Mucosa of descending colon (tissue), 3 donors: Measurements from ENCODE around the gene PPP2CA. TPM values are rescaled to one million over a fixed set of nuclear protein-coding genes. Genes with fewer than 3 reads are reported as not detected.

ENCODE experiments used
- ATAC-seq: fragments of 200-7000 bp; cut with Tn5 transposase; one replicate; pipeline ENCODE4 v1.9.1; 2020; ENCODE audit warnings: mild to moderate bottlenecking, moderate library complexity
- DNase-seq, 3 donors: peaks; one replicate each; pipeline ENCODE4 v3.0.0-alpha.2; 2020
- H3K36me3 ChIP-seq: fragments of 200-600 bp; one replicate; pipeline ENCODE4 v1.8.0; 2021; ENCODE audit warnings: low read depth, mild to moderate bottlenecking
- H3K4me1 ChIP-seq: fragments of 200-600 bp; one replicate; pipeline ENCODE4 v1.8.0; 2021; ENCODE audit warnings: low read depth, mild to moderate bottlenecking
- H3K4me3 ChIP-seq: fragments of 200-600 bp; one replicate; pipeline ENCODE4 v1.8.0; 2021; ENCODE audit warnings: mild to moderate bottlenecking
- H3K9me3 ChIP-seq: fragments of 200-600 bp; one replicate; pipeline ENCODE4 v1.8.0; 2021; ENCODE audit warnings: mild to moderate bottlenecking
- CTCF ChIP-seq: fragments of 200-600 bp; IDR thresholded peaks from one replicate; pipeline ENCODE4 v1.8.0; 2022; ENCODE audit warnings: antibody characterized with exemption, mild to moderate bottlenecking
- intact Hi-C, 2 donors: fragments of 100-400 bp; cut with DNase I in 1 of 2; cut with micrococcal nuclease in 1 of 2; formaldehyde crosslinking; loops; one replicate each; pipeline versions ENCODE4 v1.11.0 to v1.11.1; 2022; cut with DNase I, micrococcal nuclease
- total RNA-seq, 3 donors: library from RNA; stranded (reverse); fragmentation: NEBNext Ultra II Directional in 2 of 3; extraction: Animal tissue kit (Norgen Biotek cat#: 25700) in 2 of 3; gene quantifications; one replicate each; pipeline versions ENCODE4 v1.2.1 to v1.2.4, GENCODE V29; 2021 to 2023
- donor health status: DM: no; HTN: no; CAD: no; lungs with moderate emphysema.
- donor health status: DM: no; HTN: no; CAD: no.
- donor health status: DM: no; HTN: yes; CAD: no.

The PPP2CA gene
- total RNA-seq, 3 donors from 2014 or later: 93.9 to 120 (median 115) TPM

- H3K4me3 ChIP-seq: no peak overlapping the region
- TF ChIP-seq CTCF: no peak
- no peaks in the 10 kb centered on the region for H3K9me3 ChIP-seq
- intact Hi-C loops: no loop called here
- ATAC-seq (no peak), DNase-seq (no peak)
- H3K36me3 ChIP-seq: no peaks in the 10 kb centered on the region
- H3K4me1 ChIP-seq: no peaks in the 10 kb centered on the region
Observed at GRCh38 chr5:134236820-134237219, 10.9 kb upstream of the PPP2CA start.

GRCh38 chr5:134236318-134236717, 10.4 kb upstream of the PPP2CA start:
- TF ChIP-seq CTCF: no peak
- Histone ChIP-seq H3K36me3 (no peaks in the 10 kb centered on the region), H3K4me1 (no peaks in the 10 kb centered on the region), H3K9me3 (no peaks in the 10 kb centered on the region), H3K4me3 (no peak overlapping the region)
- ATAC-seq (no peak), DNase-seq (no peak)
- intact Hi-C loops: no loop called here

GRCh38 chr5:134228624-134229023, 2.8 kb upstream of the PPP2CA start:
- DNase-seq (no peak), ATAC-seq (no peak)
- intact Hi-C loops: no loop called here
- no peak overlapping the region for H3K4me3 ChIP-seq
- no peak for TF ChIP-seq CTCF
- no peaks in the 10 kb centered on the region for H3K9me3 ChIP-seq
- peaks cover 16% of the 10 kb centered on the region for H3K4me1 ChIP-seq
- no peaks in the 10 kb centered on the region for H3K36me3 ChIP-seq

- Histone ChIP-seq H3K4me3 (no peak overlapping the region), H3K9me3 (no peaks in the 10 kb centered on the region), H3K36me3 (no peaks in the 10 kb centered on the region), H3K4me1 (peaks cover 24% of the 10 kb centered on the region)
- DNase-seq (no peak), ATAC-seq (no peak)
- TF ChIP-seq CTCF: no peak
- intact Hi-C loops: no loop called here
Observed at GRCh38 chr5:134227776-134228175, 1.9 kb upstream of the PPP2CA start.

- ATAC-seq (peak; percentile 28), DNase-seq (peak; percentile 49 to 60 (median 55))
- Histone ChIP-seq H3K4me3 (no peak overlapping the region), H3K36me3 (no peaks in the 10 kb centered on the region), H3K4me1 (peaks cover 29% of the 10 kb centered on the region), H3K9me3 (no peaks in the 10 kb centered on the region)
- no peak for TF ChIP-seq CTCF
- intact Hi-C loops: no loop called here
Observed at GRCh38 chr5:134227259-134227658, 1.4 kb upstream of the PPP2CA start.
